ENCODE data around the gene TLN1.

Gene TLN1

DNA sequence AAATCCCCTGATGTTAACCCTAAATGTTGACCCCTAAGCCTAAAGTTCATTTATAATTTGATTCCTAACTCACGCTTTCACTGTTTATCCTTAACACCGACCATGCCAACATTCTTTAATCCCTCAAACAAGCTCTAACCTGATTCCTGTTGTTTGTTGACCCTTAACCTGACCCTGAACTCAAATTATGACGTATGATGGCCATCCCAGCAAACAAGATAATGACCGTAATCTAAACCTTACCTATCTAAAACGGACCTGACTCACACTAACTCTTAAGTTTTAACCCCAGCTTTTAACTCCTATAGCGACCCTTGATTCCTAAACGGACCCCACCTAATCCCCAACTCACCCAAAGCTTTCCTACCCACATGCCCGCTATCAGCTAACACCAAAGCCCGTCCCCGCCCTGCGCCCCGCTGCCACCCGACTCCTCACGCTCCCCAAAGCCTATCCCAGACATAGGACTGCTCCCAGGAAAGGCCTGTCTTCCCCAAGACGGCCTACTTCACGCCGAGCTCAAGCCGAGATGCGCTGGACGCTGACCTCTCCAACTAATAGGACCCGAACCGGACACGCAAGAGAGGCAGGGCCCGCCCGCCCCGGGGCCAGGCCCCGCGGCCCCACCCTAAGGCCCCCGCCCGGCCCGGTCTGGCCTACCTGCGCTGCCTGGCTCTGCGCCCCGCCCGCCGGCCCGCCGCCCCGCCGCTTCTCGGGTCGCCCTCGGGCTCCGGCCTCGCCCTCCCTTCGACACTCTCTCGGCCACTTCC is 395 bp downstream of the TLN1 start (continued):
- TF ChIP-seq ZBTB48 (tag by site-specific recombination; IDR thresholded peaks at IDR 0.05) (peak; percentile 54; the same call in 1 of the 2 replicates), ZNF571 (tag by site-specific recombination; IDR thresholded peaks at IDR 0.05) (no peak), GLI2 (tag by site-specific recombination; IDR thresholded peaks at IDR 0.05; ENCODE audit: borderline replicate concordance, low read depth) (no peak), ZNF791 (tag by site-specific recombination; IDR thresholded peaks at IDR 0.05) (no peak), KLF1 (tag by site-specific recombination; IDR thresholded peaks at IDR 0.05) (peak; percentile 52), ZNF175 (tag by site-specific recombination; IDR thresholded peaks at IDR 0.05) (no peak)

DNA sequence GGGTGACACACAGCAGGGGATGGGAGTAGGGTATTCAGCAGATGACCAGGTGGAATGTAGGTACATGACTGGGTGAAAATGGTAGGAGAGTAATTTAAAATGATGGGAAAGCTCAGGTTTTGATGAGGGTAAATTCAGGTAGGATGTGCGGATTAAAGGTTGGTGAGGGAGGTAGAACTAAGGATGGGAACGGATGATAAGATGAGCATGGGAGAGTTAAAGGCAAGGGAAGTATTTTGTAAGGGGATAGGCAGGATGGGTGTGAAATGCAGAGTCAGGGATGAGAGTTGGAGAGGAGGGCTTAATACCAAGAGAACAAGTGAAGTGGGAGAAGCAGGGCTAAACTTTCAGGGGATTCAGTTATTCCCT is 1.5 kb downstream of the TLN1 start:
- peak; percentile 9 for TF ChIP-seq ZBTB26 (tag by site-specific recombination; optimal IDR thresholded peaks at IDR 0.05)
- peak; percentile 41; the same call in 1 of the 2 replicates for TF ChIP-seq PRDM1 (tag by site-specific recombination; IDR thresholded peaks at IDR 0.05)
- 0 out of 2 replicates have a peak, but pooled peaks have one; percentile 11 for TF ChIP-seq GLIS1 (tag by site-specific recombination; IDR thresholded peaks at IDR 0.05)
- no peak for TF ChIP-seq ZNF223 (tag by site-specific recombination; IDR thresholded peaks at IDR 0.05)
- no peak for TF ChIP-seq BCL6B (tag by site-specific recombination; IDR thresholded peaks at IDR 0.05)
- TF ChIP-seq WT1 (tag by site-specific recombination; IDR thresholded peaks at IDR 0.05), result no peak
- peak; percentile 16; the same call in 1 of the 2 replicates for TF ChIP-seq ZBTB17 (tag by site-specific recombination; IDR thresholded peaks at IDR 0.05)
- Histone ChIP-seq H3K36me3 (ENCODE audit: control insufficient read depth in 2 of 2, insufficient read depth in 1 of 2, low read length in 2 of 2) (peaks cover 7 to 56% of the 10 kb centered on the region in 2 experiments; a peak in 2 of 3 replicates), H3K9me3 (ENCODE audit: control insufficient read depth, insufficient read depth, low read depth, low read length) (no peaks in the 10 kb centered on the region), H3K4me1 (ENCODE audit: control insufficient read depth, insufficient read depth, low read length) (peaks cover 13% of the 10 kb centered on the region), H3K27ac (ENCODE audit: extremely low read depth, low read depth, low read length) (no peak overlapping the region), H3K4me3 (ENCODE audit: low read depth, low read length) (no peak overlapping the region)
- POLR2A ChIA-PET, result interaction anchor here (1.5 to 4.2 kb wide), 6 partner anchors 10 to 84 kb away, joined by 4 to 73 read pairs (median 22); partner anchors contain the start of genes CCDC107, GBA2, RGP1 and RMRP
- CTCF ChIA-PET, result interaction anchor here (0.6 to 8.0 kb wide), 17 partner anchors 9 to 507 kb away, joined by 3 to 88 read pairs (median 4); partner anchors contain the start of genes CCDC107 and RMRP

DNA sequence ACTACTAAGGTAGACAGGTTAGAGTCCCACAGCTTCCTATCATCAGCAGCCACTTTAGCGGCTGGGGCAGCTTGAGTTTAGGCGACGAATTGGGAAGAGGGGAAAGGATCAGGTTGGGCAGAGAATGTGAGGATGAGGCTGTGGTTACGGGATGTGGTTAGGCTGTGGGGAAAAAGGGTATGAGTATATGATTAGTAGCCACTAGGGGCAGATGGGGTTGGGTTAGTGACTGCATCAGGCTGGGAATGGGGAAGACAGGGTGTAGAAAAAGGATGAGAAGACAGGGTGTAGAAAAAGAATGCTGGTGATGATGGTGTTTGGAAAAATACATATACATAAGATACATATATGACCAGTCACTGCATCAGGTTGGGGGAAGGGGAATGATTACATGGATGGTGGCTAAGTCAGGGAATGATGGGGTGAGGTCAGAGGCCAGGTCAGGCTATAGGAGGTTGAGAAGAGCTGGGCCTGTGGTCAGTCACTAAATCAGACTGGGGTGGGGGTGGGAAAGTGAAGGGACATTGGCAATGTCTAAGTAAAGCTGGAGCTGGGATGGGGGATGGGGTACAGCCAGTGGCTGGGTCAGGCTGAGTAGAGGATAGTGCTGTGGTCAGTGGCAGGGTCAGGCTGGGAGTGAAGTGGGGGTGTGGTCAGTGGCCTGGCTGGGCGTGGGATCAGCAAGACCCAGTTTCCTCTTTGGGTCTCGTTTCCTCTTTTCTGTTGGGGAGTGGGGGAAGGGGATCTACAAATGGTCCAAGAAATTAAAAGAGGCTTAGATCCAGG is 2.1 kb downstream of the TLN1 start:
- Histone ChIP-seq H3K4me3 (ENCODE audit: low read depth, low read length) (no peak overlapping the region), H3K27ac (ENCODE audit: extremely low read depth, low read depth, low read length) (no peak overlapping the region), H3K36me3 (ENCODE audit: control insufficient read depth in 2 of 2, insufficient read depth in 1 of 2, low read length in 2 of 2) (peaks cover 1 to 56% of the 10 kb centered on the region in 2 experiments; a peak in 2 of 3 replicates), H3K4me1 (ENCODE audit: control insufficient read depth, insufficient read depth, low read length) (peaks cover 13% of the 10 kb centered on the region), H3K9me3 (ENCODE audit: control insufficient read depth, insufficient read depth, low read depth, low read length) (no peaks in the 10 kb centered on the region)
- POLR2A ChIA-PET, result interaction anchor here (3.4 to 4.2 kb wide), 4 partner anchors 10 to 83 kb away, joined by 21 to 73 read pairs (median 22); partner anchors contain the start of genes GBA2 and RGP1
- CTCF ChIA-PET, result interaction anchor here (0.6 to 8.0 kb wide), 29 partner anchors 8 to 742 kb away, joined by 3 to 88 read pairs (median 5); partner anchors contain the start of genes CCDC107 and RMRP
- no peak for TF ChIP-seq ZNF175 (tag by site-specific recombination; IDR thresholded peaks at IDR 0.05)
- TF ChIP-seq, protein P1, sequence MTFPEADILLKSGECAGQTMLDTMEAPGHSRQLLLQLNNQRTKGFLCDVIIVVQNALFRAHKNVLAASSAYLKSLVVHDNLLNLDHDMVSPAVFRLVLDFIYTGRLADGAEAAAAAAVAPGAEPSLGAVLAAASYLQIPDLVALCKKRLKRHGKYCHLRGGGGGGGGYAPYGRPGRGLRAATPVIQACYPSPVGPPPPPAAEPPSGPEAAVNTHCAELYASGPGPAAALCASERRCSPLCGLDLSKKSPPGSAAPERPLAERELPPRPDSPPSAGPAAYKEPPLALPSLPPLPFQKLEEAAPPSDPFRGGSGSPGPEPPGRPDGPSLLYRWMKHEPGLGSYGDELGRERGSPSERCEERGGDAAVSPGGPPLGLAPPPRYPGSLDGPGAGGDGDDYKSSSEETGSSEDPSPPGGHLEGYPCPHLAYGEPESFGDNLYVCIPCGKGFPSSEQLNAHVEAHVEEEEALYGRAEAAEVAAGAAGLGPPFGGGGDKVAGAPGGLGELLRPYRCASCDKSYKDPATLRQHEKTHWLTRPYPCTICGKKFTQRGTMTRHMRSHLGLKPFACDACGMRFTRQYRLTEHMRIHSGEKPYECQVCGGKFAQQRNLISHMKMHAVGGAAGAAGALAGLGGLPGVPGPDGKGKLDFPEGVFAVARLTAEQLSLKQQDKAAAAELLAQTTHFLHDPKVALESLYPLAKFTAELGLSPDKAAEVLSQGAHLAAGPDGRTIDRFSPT (tag by site-specific recombination; IDR thresholded peaks at IDR 0.05), result no peak
- TF ChIP-seq, protein P2, sequence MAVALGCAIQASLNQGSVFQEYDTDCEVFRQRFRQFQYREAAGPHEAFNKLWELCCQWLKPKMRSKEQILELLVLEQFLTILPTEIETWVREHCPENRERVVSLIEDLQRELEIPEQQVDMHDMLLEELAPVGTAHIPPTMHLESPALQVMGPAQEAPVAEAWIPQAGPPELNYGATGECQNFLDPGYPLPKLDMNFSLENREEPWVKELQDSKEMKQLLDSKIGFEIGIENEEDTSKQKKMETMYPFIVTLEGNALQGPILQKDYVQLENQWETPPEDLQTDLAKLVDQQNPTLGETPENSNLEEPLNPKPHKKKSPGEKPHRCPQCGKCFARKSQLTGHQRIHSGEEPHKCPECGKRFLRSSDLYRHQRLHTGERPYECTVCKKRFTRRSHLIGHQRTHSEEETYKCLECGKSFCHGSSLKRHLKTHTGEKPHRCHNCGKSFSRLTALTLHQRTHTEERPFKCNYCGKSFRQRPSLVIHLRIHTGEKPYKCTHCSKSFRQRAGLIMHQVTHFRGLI (tag by site-specific recombination; IDR thresholded peaks at IDR 0.05), result no peak
- TF ChIP-seq ZNF221 (tag by site-specific recombination; IDR thresholded peaks at IDR 0.05; ENCODE audit: borderline replicate concordance), result no peak
- 0 out of 2 replicates have a peak, but pooled peaks have one; percentile 14 for TF ChIP-seq ZNF629 (tag by site-specific recombination; IDR thresholded peaks at IDR 0.05)
- 0 out of 2 replicates have a peak, but pooled peaks have one; percentile 42 for TF ChIP-seq ZNF366 (tag by site-specific recombination; conservative IDR thresholded peaks at IDR 0.05)
- TF ChIP-seq PRDM1 (tag by site-specific recombination; IDR thresholded peaks at IDR 0.05), result peak; percentile 63
- no peak for TF ChIP-seq ZNF433 (tag by site-specific recombination; IDR thresholded peaks at IDR 0.05; ENCODE audit: low read depth)
- TF ChIP-seq, protein P3, sequence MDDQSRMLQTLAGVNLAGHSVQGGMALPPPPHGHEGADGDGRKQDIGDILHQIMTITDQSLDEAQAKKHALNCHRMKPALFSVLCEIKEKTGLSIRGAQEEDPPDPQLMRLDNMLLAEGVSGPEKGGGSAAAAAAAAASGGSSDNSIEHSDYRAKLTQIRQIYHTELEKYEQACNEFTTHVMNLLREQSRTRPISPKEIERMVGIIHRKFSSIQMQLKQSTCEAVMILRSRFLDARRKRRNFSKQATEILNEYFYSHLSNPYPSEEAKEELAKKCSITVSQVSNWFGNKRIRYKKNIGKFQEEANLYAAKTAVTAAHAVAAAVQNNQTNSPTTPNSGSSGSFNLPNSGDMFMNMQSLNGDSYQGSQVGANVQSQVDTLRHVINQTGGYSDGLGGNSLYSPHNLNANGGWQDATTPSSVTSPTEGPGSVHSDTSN (CRISPR knock-in tag; IDR thresholded peaks at IDR 0.05), result no peak
